Activated CD8-positive, alpha-beta memory T cell treated with anti-CD3 and anti-CD28 coated beads for 24 hours (primary cell): Measurements from ENCODE around the gene ANKRD29.

Experiments
- DNase-seq: peaks from one replicate; pipeline ENCODE4 v3.0.0-alpha.2; 2020

The ANKRD29 gene

GRCh38 chr18:23612434-23613090 lies 50.1 kb downstream of the ANKRD29 start:
- DNase-seq: no peak

GRCh38 chr18:23609390-23610023 lies 53.2 kb downstream of the ANKRD29 start:
- no peak for DNase-seq

GRCh38 chr18:23608211-23608610 lies 54.5 kb downstream of the ANKRD29 start:
- no peak for DNase-seq

- DNase-seq: no peak
These were observed 56.8 kb downstream of the ANKRD29 start for GRCh38 chr18:23605941-23606340.

GRCh38 chr18:23599809-23600208 lies 62.9 kb downstream of the ANKRD29 start:
- no peak for DNase-seq

- no peak for DNase-seq
These were observed 66.5 kb downstream of the ANKRD29 start for GRCh38 chr18:23596183-23596582.

- no peak for DNase-seq
These were observed 67.1 kb downstream of the ANKRD29 start for GRCh38 chr18:23595591-23595990.

- DNase-seq: no peak
These were observed 69.0 kb downstream of the ANKRD29 start for GRCh38 chr18:23593720-23594119.

GRCh38 chr18:23592911-23593310 lies 69.8 kb downstream of the ANKRD29 start:
- DNase-seq: no peak

GRCh38 chr18:23591011-23591410 lies 71.7 kb downstream of the ANKRD29 start:
- no peak for DNase-seq

GRCh38 chr18:23588836-23589560 lies 73.7 kb downstream of the ANKRD29 start:
- DNase-seq: no peak

GRCh38 chr18:23587220-23587642 lies 75.5 kb downstream of the ANKRD29 start:
- no peak for DNase-seq

GRCh38 chr18:23586249-23587196 lies 76.2 kb downstream of the ANKRD29 start, which contains the start of gene NPC1:
Gene NPC1 (minus strand): TSS chr18:23586506. CDS start chr18:23586343, 163 bp downstream.
- peak; percentile 97 for DNase-seq

- no peak for DNase-seq
These were observed 76.8 kb downstream of the ANKRD29 start for GRCh38 chr18:23585897-23586248.

GRCh38 chr18:23585007-23585871 lies 77.5 kb downstream of the ANKRD29 start:
- no peak for DNase-seq

- no peak for DNase-seq
These were observed 78.4 kb downstream of the ANKRD29 start for GRCh38 chr18:23584019-23584983.

GRCh38 chr18:23583071-23583865 lies 79.4 kb downstream of the ANKRD29 start:
- DNase-seq: no peak

- DNase-seq: no peak
These were observed 81.9 kb downstream of the ANKRD29 start for GRCh38 chr18:23580677-23581367.
